HepG2 (cell line): ENCODE results near the gene TOPBP1. TPM values are rescaled to one million over a fixed set of nuclear protein-coding genes. Genes with fewer than 3 reads are reported as not detected.
A peak's percentile ranks its signal among the peaks of the same experiment; 100 is the strongest.

Experiments used
- ARID2 ChIP-seq: sonication (generic); formaldehyde crosslinking; IDR thresholded peaks from 2 replicates; pipeline ENCODE4 v1.8.1; 2022; ENCODE audit warnings: mild to moderate bottlenecking, missing genetic modification reagents, borderline replicate concordance
- BCL6 ChIP-seq: IDR thresholded peaks from 2 replicates; pipeline ENCODE4 v1.6.1; 2016; ENCODE audit warnings: missing genetic modification reagents, missing compliant biosample characterization
- CSRNP1 ChIP-seq: sonication (generic); formaldehyde crosslinking; IDR thresholded peaks from 2 replicates; pipeline ENCODE4 v1.8.1; 2023; ENCODE audit warnings: mild to moderate bottlenecking, missing genetic modification reagents
- GPN1 ChIP-seq: sonication (generic); formaldehyde crosslinking; IDR thresholded peaks from 2 replicates; pipeline ENCODE4 v1.5.1; 2020; ENCODE audit warnings: missing genetic modification reagents, borderline replicate concordance
- HNF1A ChIP-seq, 2 experiments: sonication (generic) in 1 of 2; formaldehyde crosslinking in 1 of 2; IDR thresholded peaks; 2 replicates each; pipeline versions ENCODE4 v1.4.0 to v1.6.1; 2016 to 2020; ENCODE audit warnings: borderline replicate concordance in 1 of 2, low read depth in 1 of 2, mild to moderate bottlenecking in 1 of 2, missing genetic modification reagents in 1 of 2
- NR0B2 ChIP-seq: sonication (generic); formaldehyde crosslinking; IDR thresholded peaks from 2 replicates; pipeline ENCODE4 v1.4.0; 2020; ENCODE audit warnings: mild to moderate bottlenecking, missing genetic modification reagents
- REPIN1 ChIP-seq: sonication (generic); formaldehyde crosslinking; IDR thresholded peaks from 2 replicates; pipeline ENCODE4 v1.8.0; 2022; ENCODE audit warnings: missing genetic modification reagents, low read depth, mild to moderate bottlenecking, borderline replicate concordance
- SOX5 ChIP-seq: IDR thresholded peaks from 2 replicates; pipeline ENCODE4 v1.6.1; 2016; ENCODE audit warnings: borderline replicate concordance
- TOPORS ChIP-seq: sonication (generic); formaldehyde crosslinking; IDR thresholded peaks from 2 replicates; pipeline ENCODE4 v1.8.0; 2023; ENCODE audit warnings: mild to moderate bottlenecking, missing genetic modification reagents
- ZBTB4 ChIP-seq: sonication (generic); formaldehyde crosslinking; IDR thresholded peaks from 2 replicates; pipeline ENCODE4 v1.4.0; 2020; ENCODE audit warnings: missing genetic modification reagents, mild to moderate bottlenecking, borderline replicate concordance
- ZKSCAN8 ChIP-seq: IDR thresholded peaks from 2 replicates; pipeline ENCODE4 v1.6.1; 2016; ENCODE audit warnings: borderline replicate concordance, missing genetic modification reagents, missing compliant biosample characterization
- ZNF552 ChIP-seq: sonication (generic); formaldehyde crosslinking; IDR thresholded peaks from 2 replicates; pipeline ENCODE4 v1.9.0; 2022; ENCODE audit warnings: missing genetic modification reagents, mild to moderate bottlenecking, borderline replicate concordance
- ZNF616 ChIP-seq: sonication (generic); formaldehyde crosslinking; IDR thresholded peaks from 2 replicates; pipeline ENCODE4 v1.5.0; 2020; ENCODE audit warnings: low read depth, mild to moderate bottlenecking, missing genetic modification reagents
- ZNF782 ChIP-seq: sonication (generic); formaldehyde crosslinking; IDR thresholded peaks from 2 replicates; pipeline ENCODE4 v1.4.0; 2020; ENCODE audit warnings: missing genetic modification reagents, mild to moderate bottlenecking, borderline replicate concordance
- ZNF784 ChIP-seq: sonication (generic); formaldehyde crosslinking; IDR thresholded peaks from 2 replicates; pipeline ENCODE4 v1.5.1; 2020; ENCODE audit warnings: missing genetic modification reagents, mild to moderate bottlenecking, borderline replicate concordance
- ZSCAN12 ChIP-seq: sonication (generic); formaldehyde crosslinking; IDR thresholded peaks from 2 replicates; pipeline ENCODE4 v1.9.0; 2021; ENCODE audit warnings: mild to moderate bottlenecking, missing genetic modification reagents
- polyA plus RNA-seq, 8 experiments: library from polyadenylated mRNA; depleted of rRNA in 3 of 8; stranded (reverse) in 7 of 8; unstranded in 1 of 8; fragments of >200 nt; fragmentation: Illumina TruSeq in 4 of 8; extraction: Trizol in 4 of 8; gene quantifications; 2 replicates each; pipeline versions ENCODE4 v1.2.1 to v1.2.3, GENCODE V29; 2011 to 2016; ENCODE audit warnings: low read depth in 4 of 8, missing spikeins in 1 of 8, mixed read lengths in 1 of 8; ENCODE audit not compliant: insufficient read depth in 1 of 8
- total RNA-seq, 5 experiments: library from RNA; depleted of rRNA; stranded (reverse); fragments of >200 nt; fragmentation: Illumina TruSeq; extraction: Trizol; gene quantifications; 2 replicates each; pipeline ENCODE4 v1.2.3, GENCODE V29; 2016; ENCODE audit warnings: low read depth in 1 of 5

Gene TOPBP1
- total and polyA plus RNA-seq, 2 of the 13 experiments (the other 11 are each of a cell fraction or from before 2014, with no cell fraction given): 24.3 to 42.9 TPM

- TF ChIP-seq CSRNP1 (CRISPR knock-in tag): no peak
- no peak for TF ChIP-seq ZNF552 (CRISPR knock-in tag)
- no peak for TF ChIP-seq GPN1 (CRISPR knock-in tag)
- no peak; the same call in 1 of the 2 replicates for TF ChIP-seq REPIN1 (CRISPR knock-in tag)
- TF ChIP-seq SOX5 (CRISPR knock-in tag): peak; percentile 41; the same call in 1 of the 2 replicates
- TF ChIP-seq ZBTB4 (CRISPR knock-in tag): no peak
- no peak for TF ChIP-seq ZNF782
- no peak for TF ChIP-seq ZKSCAN8 (CRISPR knock-in tag)
- no peak for TF ChIP-seq ZSCAN12 (CRISPR knock-in tag)
- peak; percentile 70 for TF ChIP-seq BCL6 (CRISPR knock-in tag)
- TF ChIP-seq HNF1A (IDR thresholded peaks at IDR 0.05; ENCODE audit: low read depth): no peak
- no peak for TF ChIP-seq HNF1A (CRISPR knock-in tag; IDR thresholded peaks at IDR 0.05; ENCODE audit: borderline replicate concordance)
- no peak for TF ChIP-seq TOPORS (CRISPR knock-in tag)
- TF ChIP-seq ZNF784 (CRISPR knock-in tag): no peak
- no peak for TF ChIP-seq NR0B2 (CRISPR knock-in tag)
- no peak for TF ChIP-seq ZNF616
- no peak for TF ChIP-seq ARID2
These were observed 93.3 kb downstream of the TOPBP1 start (continued) for GRCh38 chr3:133568294-133569014.
